Measurements from ENCODE around the gene PCDHB7. TPM values are rescaled to one million over a fixed set of nuclear protein-coding genes. Genes with fewer than 3 reads are reported as not detected.

PCDHB7 gene
- total RNA-seq, 1 experiment from 2014 or later: not detected

GRCh38 chr5:141127305-141127704 is 45.1 kb upstream of the PCDHB7 start:
- ATAC-seq (no peak), DNase-seq (ENCODE audit: low read depth, low spot score) (no peak)
- Histone ChIP-seq H3K79me2 (ENCODE audit: insufficient read depth, low read length) (no peaks in the 10 kb centered on the region), H4K20me1 (ENCODE audit: insufficient read depth) (no peaks in the 10 kb centered on the region), H3K9me2 (ENCODE audit: insufficient read depth) (no peaks in the 10 kb centered on the region), H3K27ac (ENCODE audit: low read depth, low read length) (no peak overlapping the region), H3K4me1 (ENCODE audit: control insufficient read depth in 1 of 2, insufficient read depth in 2 of 2, low read length in 2 of 2) (no peaks in the 10 kb centered on the region), H3K36me3 (ENCODE audit: control insufficient read depth in 1 of 2, insufficient read depth in 2 of 2, low read length in 2 of 2) (no peaks in the 10 kb centered on the region), H3K4me2 (ENCODE audit: low read length) (no peak overlapping the region), H2AFZ (ENCODE audit: low read depth, low read length, poor library complexity, severe bottlenecking) (no peak overlapping the region), H3K9ac (ENCODE audit: low read length) (no peak overlapping the region), H3K4me3 (replicated peaks in 1 of 2; ENCODE audit: low read depth in 1 of 2, low read length in 2 of 2) (no peak overlapping the region), H3K27me3 (ENCODE audit: insufficient read depth, low read length) (no peaks in the 10 kb centered on the region), H3K9me3 (ENCODE audit: control insufficient read depth in 1 of 2, insufficient read depth in 1 of 2, low read depth in 1 of 2, low read length in 2 of 2) (no peaks in the 10 kb centered on the region)
- no peak for TF ChIP-seq REST (IDR thresholded peaks at IDR 0.05; ENCODE audit: low read depth)
- no peak for TF ChIP-seq ATF3 (IDR thresholded peaks at IDR 0.05)
- no peak for TF ChIP-seq YY1 (IDR thresholded peaks at IDR 0.05; ENCODE audit: extremely low read depth, insufficient replicate concordance, low read depth, low read length)
- TF ChIP-seq CBX3 (IDR thresholded peaks at IDR 0.05; ENCODE audit: low read depth): no peak
- no peak for TF ChIP-seq TCF7L2 (IDR thresholded peaks at IDR 0.05; ENCODE audit: borderline replicate concordance, extremely low read depth, insufficient read depth, insufficient read length)
- TF ChIP-seq EGR1 (IDR thresholded peaks at IDR 0.05; ENCODE audit: low read depth): no peak
- no peak for TF ChIP-seq POLR2A (IDR thresholded peaks at IDR 0.05; ENCODE audit: borderline replicate concordance, extremely low read depth, insufficient read depth, insufficient read length)
- no peak for TF ChIP-seq JUND (IDR thresholded peaks at IDR 0.05)
- TF ChIP-seq POLR2AphosphoS5 (IDR thresholded peaks at IDR 0.05; ENCODE audit: low read depth, low read length): no peak
- no peak for TF ChIP-seq SP1 (IDR thresholded peaks at IDR 0.05; ENCODE audit: low read depth)
- no peak for TF ChIP-seq SIN3A (IDR thresholded peaks at IDR 0.05; ENCODE audit: low read depth)
- TF ChIP-seq ELF1 (IDR thresholded peaks at IDR 0.05; ENCODE audit: borderline replicate concordance, low read depth): no peak
- TF ChIP-seq ZNF274 (IDR thresholded peaks at IDR 0.05; ENCODE audit: low read depth, low read length): no peak
- no peak for TF ChIP-seq SRF (IDR thresholded peaks at IDR 0.05; ENCODE audit: low read depth)
- no peak for TF ChIP-seq EZH2 (IDR thresholded peaks at IDR 0.05)
- no peak for TF ChIP-seq CEBPB (IDR thresholded peaks at IDR 0.05; ENCODE audit: low read depth)
- no TSS peak for BruUV-seq (replicated peaks)
- ChIA-PET POLR2A (no interaction called here), CTCF (no interaction called here), RAD21 (ENCODE audit: low non-redundant PET in 1 of 2, low total read pairs in 2 of 2, uncharacterized antibody in 2 of 2, unreplicated experiment in 2 of 2) (no interaction called here)
- intact Hi-C loops (cut with micrococcal nuclease): no loop called here
